ENCODE data around the gene KIRREL1. TPM values are rescaled to one million over a fixed set of nuclear protein-coding genes. Genes with fewer than 3 reads are reported as not detected.

The KIRREL1 gene
- polyA plus RNA-seq, 1 donor from 2014 or later = 12.9 TPM

DNA sequence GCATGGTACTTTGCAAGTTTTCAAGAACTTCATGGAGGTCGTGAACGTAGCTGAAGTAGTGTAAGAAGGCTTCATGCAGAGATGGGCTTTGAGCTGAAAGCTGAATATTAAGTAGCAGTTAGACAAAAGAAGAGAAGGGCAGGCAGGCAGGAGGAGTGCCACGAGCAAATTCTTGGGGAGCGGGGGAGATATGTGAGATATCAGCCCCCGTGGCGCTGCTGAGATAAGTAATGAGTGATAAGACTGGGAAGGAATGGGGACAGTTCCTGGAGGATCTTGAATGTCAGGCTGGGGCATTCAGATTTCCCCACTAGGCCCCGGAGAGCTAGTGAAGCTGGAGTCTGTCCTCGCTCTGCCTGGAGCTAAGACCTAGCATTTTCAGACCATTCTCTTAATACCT is 27.9 kb upstream of the KIRREL1 start:
- no peak overlapping the region for H3K4me3 ChIP-seq (ENCODE audit: low read length)
- H3K9me2 ChIP-seq (ENCODE audit: insufficient read depth, low read length) = no peaks in the 10 kb centered on the region
- no peaks in the 10 kb centered on the region for H3K79me2 ChIP-seq (replicated peaks; ENCODE audit: insufficient read depth, low read length)
- no peaks in the 10 kb centered on the region for H4K20me1 ChIP-seq (ENCODE audit: insufficient read depth)
- H3K9me3 ChIP-seq (ENCODE audit: low read length) = no peaks in the 10 kb centered on the region
- TF ChIP-seq EP300 (conservative IDR thresholded peaks at IDR 0.05; ENCODE audit: poor library complexity, severe bottlenecking) = no peak
- H3K27me3 ChIP-seq (ENCODE audit: insufficient read depth, low read depth, low read length) = no peaks in the 10 kb centered on the region
- H2AFZ ChIP-seq (ENCODE audit: low read depth, low read length) = no peak overlapping the region
- no peaks in the 10 kb centered on the region for H3K36me3 ChIP-seq (ENCODE audit: insufficient read depth, low read length)
- no peak overlapping the region for H3K9ac ChIP-seq (ENCODE audit: low read length)
- H3F3A ChIP-seq (ENCODE audit: insufficient read depth, low read length, poor library complexity, severe bottlenecking) = no peaks in the 10 kb centered on the region
- no peak overlapping the region for H3K4me2 ChIP-seq (ENCODE audit: low read length)
- no peak overlapping the region for H3K27ac ChIP-seq (ENCODE audit: low read length)

- Histone ChIP-seq H3K9me2 (ENCODE audit: insufficient read depth, low read length) (no peaks in the 10 kb centered on the region), H3F3A (ENCODE audit: insufficient read depth, low read length, poor library complexity, severe bottlenecking) (no peaks in the 10 kb centered on the region), H3K27ac (ENCODE audit: low read length) (no peak overlapping the region), H3K36me3 (ENCODE audit: insufficient read depth, low read length) (no peaks in the 10 kb centered on the region), H3K27me3 (ENCODE audit: insufficient read depth, low read depth, low read length) (no peaks in the 10 kb centered on the region), H3K9me3 (ENCODE audit: low read length) (peaks cover under 1% of the 10 kb centered on the region), H3K4me2 (ENCODE audit: low read length) (no peak overlapping the region), H4K20me1 (ENCODE audit: insufficient read depth) (no peaks in the 10 kb centered on the region), H3K79me2 (replicated peaks; ENCODE audit: insufficient read depth, low read length) (no peaks in the 10 kb centered on the region), H3K4me3 (ENCODE audit: low read length) (no peak overlapping the region), H2AFZ (ENCODE audit: low read depth, low read length) (no peak overlapping the region), H3K9ac (ENCODE audit: low read length) (no peak overlapping the region)
- TF ChIP-seq EP300 (conservative IDR thresholded peaks at IDR 0.05; ENCODE audit: poor library complexity, severe bottlenecking) (no peak), MXI1 (conservative IDR thresholded peaks at IDR 0.05; ENCODE audit: poor library complexity, severe bottlenecking) (no peak), POLR2AphosphoS5 (IDR thresholded peaks at IDR 0.05) (no peak), EZH2 (IDR thresholded peaks at IDR 0.05; ENCODE audit: borderline replicate concordance, insufficient read depth, low read length, poor library complexity, severe bottlenecking) (no peak), CTCF (IDR thresholded peaks at IDR 0.05; ENCODE audit: poor library complexity, severe bottlenecking) (no peak), SMC3 (conservative IDR thresholded peaks at IDR 0.05; ENCODE audit: poor library complexity) (no peak), TAF1 (IDR thresholded peaks at IDR 0.05; ENCODE audit: low read depth) (no peak), RAD21 (conservative IDR thresholded peaks at IDR 0.05) (no peak)
- TF ChIP-seq, protein P1, sequence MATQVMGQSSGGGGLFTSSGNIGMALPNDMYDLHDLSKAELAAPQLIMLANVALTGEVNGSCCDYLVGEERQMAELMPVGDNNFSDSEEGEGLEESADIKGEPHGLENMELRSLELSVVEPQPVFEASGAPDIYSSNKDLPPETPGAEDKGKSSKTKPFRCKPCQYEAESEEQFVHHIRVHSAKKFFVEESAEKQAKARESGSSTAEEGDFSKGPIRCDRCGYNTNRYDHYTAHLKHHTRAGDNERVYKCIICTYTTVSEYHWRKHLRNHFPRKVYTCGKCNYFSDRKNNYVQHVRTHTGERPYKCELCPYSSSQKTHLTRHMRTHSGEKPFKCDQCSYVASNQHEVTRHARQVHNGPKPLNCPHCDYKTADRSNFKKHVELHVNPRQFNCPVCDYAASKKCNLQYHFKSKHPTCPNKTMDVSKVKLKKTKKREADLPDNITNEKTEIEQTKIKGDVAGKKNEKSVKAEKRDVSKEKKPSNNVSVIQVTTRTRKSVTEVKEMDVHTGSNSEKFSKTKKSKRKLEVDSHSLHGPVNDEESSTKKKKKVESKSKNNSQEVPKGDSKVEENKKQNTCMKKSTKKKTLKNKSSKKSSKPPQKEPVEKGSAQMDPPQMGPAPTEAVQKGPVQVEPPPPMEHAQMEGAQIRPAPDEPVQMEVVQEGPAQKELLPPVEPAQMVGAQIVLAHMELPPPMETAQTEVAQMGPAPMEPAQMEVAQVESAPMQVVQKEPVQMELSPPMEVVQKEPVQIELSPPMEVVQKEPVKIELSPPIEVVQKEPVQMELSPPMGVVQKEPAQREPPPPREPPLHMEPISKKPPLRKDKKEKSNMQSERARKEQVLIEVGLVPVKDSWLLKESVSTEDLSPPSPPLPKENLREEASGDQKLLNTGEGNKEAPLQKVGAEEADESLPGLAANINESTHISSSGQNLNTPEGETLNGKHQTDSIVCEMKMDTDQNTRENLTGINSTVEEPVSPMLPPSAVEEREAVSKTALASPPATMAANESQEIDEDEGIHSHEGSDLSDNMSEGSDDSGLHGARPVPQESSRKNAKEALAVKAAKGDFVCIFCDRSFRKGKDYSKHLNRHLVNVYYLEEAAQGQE (IDR thresholded peaks at IDR 0.05; ENCODE audit: borderline replicate concordance) = no peak
These were observed 27.4 kb upstream of the KIRREL1 start for GRCh38 chr1:157966031-157966537.

DNA sequence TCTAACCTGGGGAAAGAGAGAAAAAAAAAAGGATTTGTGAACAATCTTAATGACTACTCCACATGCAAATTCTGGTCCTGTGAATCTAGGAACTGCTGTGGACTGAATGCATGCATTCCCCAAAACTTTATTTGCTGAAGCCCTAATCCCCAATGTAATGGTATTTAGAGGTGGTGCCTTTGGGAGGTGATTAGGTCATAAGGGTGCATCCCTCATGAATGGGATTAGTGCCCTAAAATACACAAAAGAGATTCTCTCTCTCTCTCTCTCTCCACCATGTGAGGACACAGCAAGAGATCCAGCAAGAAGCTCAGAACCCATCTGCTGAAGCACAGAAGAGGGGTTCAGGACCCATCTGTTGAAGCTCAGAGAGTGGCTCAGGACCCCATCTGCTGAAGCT is 26.2 kb upstream of the KIRREL1 start:
- no peaks in the 10 kb centered on the region for H4K20me1 ChIP-seq (ENCODE audit: insufficient read depth)
- H3K9ac ChIP-seq (ENCODE audit: low read length) = no peak overlapping the region
- H3K4me3 ChIP-seq (ENCODE audit: low read length) = no peak overlapping the region
- H2AFZ ChIP-seq (ENCODE audit: low read depth, low read length) = no peak overlapping the region
- no peak overlapping the region for H3K4me2 ChIP-seq (ENCODE audit: low read length)
- H3K36me3 ChIP-seq (ENCODE audit: insufficient read depth, low read length) = no peaks in the 10 kb centered on the region
- H3F3A ChIP-seq (ENCODE audit: insufficient read depth, low read length, poor library complexity, severe bottlenecking) = no peaks in the 10 kb centered on the region
- H3K27me3 ChIP-seq (ENCODE audit: insufficient read depth, low read depth, low read length) = no peaks in the 10 kb centered on the region
- H3K27ac ChIP-seq (ENCODE audit: low read length) = no peak overlapping the region
- no peaks in the 10 kb centered on the region for H3K79me2 ChIP-seq (replicated peaks; ENCODE audit: insufficient read depth, low read length)
- no peaks in the 10 kb centered on the region for H3K9me2 ChIP-seq (ENCODE audit: insufficient read depth, low read length)
- H3K9me3 ChIP-seq (ENCODE audit: low read length) = peaks cover 11% of the 10 kb centered on the region
- no peak for TF ChIP-seq EZH2 (IDR thresholded peaks at IDR 0.05; ENCODE audit: borderline replicate concordance, insufficient read depth, low read length, poor library complexity, severe bottlenecking)

Data from neural cell (in vitro differentiated cells).